Activated CD8-positive, alpha-beta memory T cell treated with anti-CD3 and anti-CD28 coated beads, Interleukin-2, amount 10 ng/mL, durations not matched to agents 7 days and 5 days (primary cell): ENCODE results near the gene VWCE. TPM values are rescaled to one million over a fixed set of nuclear protein-coding genes. Genes with fewer than 3 reads are reported as not detected.
A peak's percentile ranks its signal among the peaks of the same experiment; 100 is the strongest.

Experiments used
- ATAC-seq: fragments of 150-1000 bp; cut with Tn5 transposase; one replicate; pipeline ENCODE4 v1.10.0; 2021; ENCODE audit warnings: moderate library complexity
- CTCF ChIA-PET: fragments of 350-600 bp; sonication (Branson Sonifier 250); formaldehyde crosslinking; loops from one replicate; lab custom pipeline; 2021; ENCODE audit warnings: antibody characterized with exemption; lab: Charles Lee
- DNase-seq: peaks from one replicate; pipeline ENCODE4 v3.0.0-alpha.2; 2020
- H3K27ac Mint-ChIP-seq: one replicate; pipeline ENCODE4 v1.8.0; 2021; ENCODE audit warnings: mild to moderate bottlenecking, mixed read lengths
- H3K27me3 Mint-ChIP-seq: one replicate; pipeline ENCODE4 v1.8.0; 2021; ENCODE audit warnings: mixed read lengths
- H3K36me3 Mint-ChIP-seq: one replicate; pipeline ENCODE4 v1.8.0; 2021; ENCODE audit warnings: mild to moderate bottlenecking, mixed read lengths
- H3K4me1 Mint-ChIP-seq: one replicate; pipeline ENCODE4 v1.8.0; 2021; ENCODE audit warnings: mixed read lengths
- H3K4me3 Mint-ChIP-seq: one replicate; pipeline ENCODE4 v1.8.0; 2021; ENCODE audit warnings: mild to moderate bottlenecking, moderate library complexity, mixed read lengths
- H3K9me3 Mint-ChIP-seq: one replicate; pipeline ENCODE4 v1.8.0; 2022; ENCODE audit warnings: low read depth, mixed read lengths
- total RNA-seq, 2 experiments: library from RNA; stranded (reverse); gene quantifications; one replicate each; pipeline ENCODE4 v1.2.3, GENCODE V29; 2021

The VWCE gene
- total RNA-seq, 2 experiments from 2014 or later: 3.8 to 3.9 TPM

- DNase-seq (no peak), ATAC-seq (no peak)
- peaks cover 23% of the 10 kb centered on the region for H3K4me1 Mint-ChIP-seq
- CTCF ChIA-PET: interaction anchor here (1.3 kb wide), 1 partner anchor 56 kb away, joined by 3 read pairs; no protein-coding TSS in a partner anchor
- peaks cover 5% of the 10 kb centered on the region for H3K36me3 Mint-ChIP-seq
- peak overlapping the region; percentile 20 for H3K4me3 Mint-ChIP-seq
- H3K27me3 Mint-ChIP-seq: peaks cover 13% of the 10 kb centered on the region
- no peaks in the 10 kb centered on the region for H3K9me3 Mint-ChIP-seq
- peak overlapping the region; percentile 7 for H3K27ac Mint-ChIP-seq
Observed at GRCh38 chr11:61292356-61292755, 2.8 kb downstream of the VWCE start.

GRCh38 chr11:61290905-61291690 lies 4.0 kb downstream of the VWCE start:
- DNase-seq: no peak
- H3K9me3 Mint-ChIP-seq: no peaks in the 10 kb centered on the region
- CTCF ChIA-PET: interaction anchor here (0.8 to 4.0 kb wide), 2 partner anchors 37 to 90 kb away, joined by 4 to 21 read pairs; no protein-coding TSS in a partner anchor
- H3K4me1 Mint-ChIP-seq: peaks cover 17% of the 10 kb centered on the region
- H3K36me3 Mint-ChIP-seq: no peaks in the 10 kb centered on the region
- no peak overlapping the region for H3K4me3 Mint-ChIP-seq
- no peak overlapping the region for H3K27ac Mint-ChIP-seq
- no peak for ATAC-seq
- peaks cover 13% of the 10 kb centered on the region for H3K27me3 Mint-ChIP-seq

- DNase-seq (no peak), ATAC-seq (no peak)
- Mint-ChIP-seq H3K27ac (no peak overlapping the region), H3K27me3 (peaks cover 3% of the 10 kb centered on the region), H3K9me3 (no peaks in the 10 kb centered on the region), H3K4me3 (no peak overlapping the region), H3K36me3 (no peaks in the 10 kb centered on the region), H3K4me1 (peaks cover 2% of the 10 kb centered on the region)
- CTCF ChIA-PET: interaction anchor here (0.7 to 4.0 kb wide), 3 partner anchors 9 to 369 kb away, joined by 3 to 21 read pairs (median 3); no protein-coding TSS in a partner anchor
Observed at GRCh38 chr11:61287338-61287977, 7.7 kb downstream of the VWCE start.

GRCh38 chr11:61283613-61284012 lies 11.5 kb downstream of the VWCE start:
- H3K4me1 Mint-ChIP-seq: no peaks in the 10 kb centered on the region
- ATAC-seq (no peak), DNase-seq (no peak)
- H3K27me3 Mint-ChIP-seq: no peaks in the 10 kb centered on the region
- H3K27ac Mint-ChIP-seq: no peak overlapping the region
- H3K4me3 Mint-ChIP-seq: no peak overlapping the region
- H3K36me3 Mint-ChIP-seq: no peaks in the 10 kb centered on the region
- H3K9me3 Mint-ChIP-seq: no peaks in the 10 kb centered on the region
- CTCF ChIA-PET: no interaction called here

- Mint-ChIP-seq H3K27ac (no peak overlapping the region), H3K36me3 (no peaks in the 10 kb centered on the region), H3K4me1 (peaks cover 4% of the 10 kb centered on the region), H3K4me3 (no peak overlapping the region), H3K9me3 (no peaks in the 10 kb centered on the region), H3K27me3 (no peaks in the 10 kb centered on the region)
- CTCF ChIA-PET: interaction anchor here (1.3 to 1.5 kb wide), 2 partner anchors 12 to 104 kb away, joined by 3 read pairs; no protein-coding TSS in a partner anchor
- ATAC-seq: peak; percentile 65
- no peak for DNase-seq
Observed at GRCh38 chr11:61281581-61282250, 13.4 kb downstream of the VWCE start.

- CTCF ChIA-PET: interaction anchor here (1.1 to 1.8 kb wide), 3 partner anchors 14 to 154 kb away, joined by 3 to 6 read pairs (median 6); partner anchors contain the start of gene VWCE
- H3K36me3 Mint-ChIP-seq: no peaks in the 10 kb centered on the region
- H3K4me3 Mint-ChIP-seq: no peak overlapping the region
- no peak for DNase-seq
- H3K27me3 Mint-ChIP-seq: no peaks in the 10 kb centered on the region
- H3K27ac Mint-ChIP-seq: no peak overlapping the region
- H3K4me1 Mint-ChIP-seq: peaks cover 4% of the 10 kb centered on the region
- no peaks in the 10 kb centered on the region for H3K9me3 Mint-ChIP-seq
- ATAC-seq: no peak
Observed at GRCh38 chr11:61280883-61281580, 14.1 kb downstream of the VWCE start.

GRCh38 chr11:61279934-61280659 lies 15.0 kb downstream of the VWCE start:
- peaks cover 4% of the 10 kb centered on the region for H3K4me1 Mint-ChIP-seq
- H3K36me3 Mint-ChIP-seq: no peaks in the 10 kb centered on the region
- DNase-seq: no peak
- H3K9me3 Mint-ChIP-seq: no peaks in the 10 kb centered on the region
- no peaks in the 10 kb centered on the region for H3K27me3 Mint-ChIP-seq
- H3K4me3 Mint-ChIP-seq: no peak overlapping the region
- no peak for ATAC-seq
- H3K27ac Mint-ChIP-seq: no peak overlapping the region
- CTCF ChIA-PET: interaction anchor here (0.5 to 1.8 kb wide), 5 partner anchors 10 to 252 kb away, joined by 3 to 6 read pairs (median 5); partner anchors contain the start of gene VWCE

- Mint-ChIP-seq H3K27ac (no peak overlapping the region), H3K4me3 (no peak overlapping the region), H3K4me1 (peaks cover 4% of the 10 kb centered on the region), H3K9me3 (no peaks in the 10 kb centered on the region), H3K27me3 (no peaks in the 10 kb centered on the region), H3K36me3 (no peaks in the 10 kb centered on the region)
- ATAC-seq (no peak), DNase-seq (no peak)
- CTCF ChIA-PET: interaction anchor here (0.5 to 3.2 kb wide), 5 partner anchors 10 to 447 kb away, joined by 3 to 10 read pairs (median 3); no protein-coding TSS in a partner anchor
Observed at GRCh38 chr11:61278001-61278470, 17.1 kb downstream of the VWCE start.

GRCh38 chr11:61277186-61278000 lies 17.7 kb downstream of the VWCE start:
- ATAC-seq: no peak
- H3K27me3 Mint-ChIP-seq: no peaks in the 10 kb centered on the region
- H3K9me3 Mint-ChIP-seq: no peaks in the 10 kb centered on the region
- CTCF ChIA-PET: interaction anchor here (0.5 to 3.2 kb wide), 5 partner anchors 10 to 279 kb away, joined by 3 to 10 read pairs (median 3); no protein-coding TSS in a partner anchor
- no peak overlapping the region for H3K4me3 Mint-ChIP-seq
- H3K4me1 Mint-ChIP-seq: peaks cover 4% of the 10 kb centered on the region
- no peaks in the 10 kb centered on the region for H3K36me3 Mint-ChIP-seq
- DNase-seq: no peak
- no peak overlapping the region for H3K27ac Mint-ChIP-seq

GRCh38 chr11:61275191-61275590 lies 19.9 kb downstream of the VWCE start:
- Mint-ChIP-seq H3K4me3 (no peak overlapping the region), H3K4me1 (peaks cover 13% of the 10 kb centered on the region), H3K9me3 (no peaks in the 10 kb centered on the region), H3K27ac (no peak overlapping the region), H3K27me3 (no peaks in the 10 kb centered on the region), H3K36me3 (no peaks in the 10 kb centered on the region)
- CTCF ChIA-PET: interaction anchor here (3.2 kb wide), 1 partner anchor 21 kb away, joined by 10 read pairs; no protein-coding TSS in a partner anchor
- ATAC-seq (no peak), DNase-seq (no peak)

GRCh38 chr11:61274084-61274483 lies 21.0 kb downstream of the VWCE start:
- Mint-ChIP-seq H3K9me3 (no peaks in the 10 kb centered on the region), H3K4me1 (peaks cover 17% of the 10 kb centered on the region), H3K27ac (no peak overlapping the region), H3K36me3 (no peaks in the 10 kb centered on the region), H3K27me3 (no peaks in the 10 kb centered on the region), H3K4me3 (no peak overlapping the region)
- DNase-seq: no peak
- CTCF ChIA-PET: interaction anchor here (0.8 to 1.4 kb wide), 2 partner anchors 20 to 62 kb away, joined by 3 to 4 read pairs; partner anchors contain the start of gene VWCE
- no peak for ATAC-seq
